Upper lobe of left lung (tissue), 4 donors: Measurements from ENCODE around the gene GPR89A.
"Not testable (repeated sequence)": the region's sequence is repeated elsewhere in the genome, so short reads cannot be mapped to it uniquely, and the experiment has no call there.

Experiments used
- CTCF ChIP-seq, 6 experiments: fragments of 450-650 bp in 4 of 6; fragments of 200-600 bp in 2 of 6; sonication (generic) in 2 of 6; IDR thresholded peaks; one replicate each; pipeline ENCODE4 v1.5.1; 2016 to 2019; ENCODE audit warnings: antibody characterized with exemption in 6 of 6
- EP300 ChIP-seq, 4 donors: sonication (generic); formaldehyde crosslinking; IDR thresholded peaks; one replicate each; pipeline ENCODE4 v1.5.1; 2017; ENCODE audit warnings: antibody characterized with exemption in 4 of 4, control low read depth in 2 of 4
- POLR2AphosphoS5 ChIP-seq, 2 donors: sonication (generic); formaldehyde crosslinking; IDR thresholded peaks; one replicate each; pipeline ENCODE4 v1.5.1; 2017; ENCODE audit warnings: antibody characterized with exemption in 2 of 2

DNA sequence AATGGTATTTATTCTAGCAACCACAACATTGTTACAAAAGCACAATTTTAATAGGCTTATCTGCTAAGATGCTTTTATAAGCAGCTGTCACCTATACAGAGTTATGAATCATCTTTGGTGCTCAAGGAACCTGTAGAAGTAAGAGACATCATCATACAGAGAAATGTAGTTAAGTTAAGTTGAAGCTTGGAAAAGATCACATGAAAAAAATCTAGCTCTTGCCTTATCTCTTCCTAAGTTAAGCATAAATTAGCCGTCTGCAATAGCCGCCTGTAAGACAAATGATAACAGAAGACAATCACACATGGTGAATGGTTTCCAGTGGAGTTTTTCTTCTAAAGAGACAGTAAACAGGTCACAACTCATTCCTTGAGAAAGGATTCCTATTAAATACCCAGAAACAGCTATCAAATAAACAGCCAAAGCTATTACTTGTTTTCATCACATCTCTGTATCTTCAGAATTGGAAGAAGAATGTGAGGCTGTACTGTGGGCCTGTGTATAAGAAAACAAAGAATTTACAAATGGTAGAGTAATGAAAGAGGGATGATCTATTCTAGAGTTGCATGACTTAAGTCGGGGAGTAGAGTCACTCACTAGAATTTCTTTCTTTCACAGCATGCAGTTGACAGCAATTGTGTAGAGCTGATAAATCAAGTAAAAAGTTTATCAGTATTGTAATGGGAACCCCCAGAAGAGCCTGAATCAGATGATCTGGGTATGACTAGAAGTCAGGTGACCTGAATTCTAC is 63.4 kb downstream of the GPR89A start:
- TF ChIP-seq CTCF, EP300, POLR2AphosphoS5 (IDR thresholded peaks at IDR 0.05): not testable (repeated sequence)
